Karpas-422 (cell line): ENCODE results near the gene ENPP3. TPM values are rescaled to one million over a fixed set of nuclear protein-coding genes. Genes with fewer than 3 reads are reported as not detected.

Source experiments
- DNase-seq: peaks from one replicate; pipeline ENCODE4 v3.0.0-alpha.2; 2015
- H2AFZ ChIP-seq: fragments of 200-600 bp; sonication (generic); 2 replicates; pipeline ENCODE4 v1.6.1; 2014; ENCODE audit warnings: antibody characterized with exemption, low read length, mixed read lengths
- H3K27ac ChIP-seq: fragments of 200-600 bp; sonication (generic); 2 replicates; pipeline ENCODE4 v1.5.1; 2014; ENCODE audit warnings: mild to moderate bottlenecking, low read length, moderate library complexity
- H3K27me3 ChIP-seq: fragments of 200-600 bp; sonication (generic); 2 replicates; pipeline ENCODE4 v1.6.1; 2014; ENCODE audit warnings: low read length, mixed read lengths
- H3K36me3 ChIP-seq: fragments of 200-600 bp; sonication (generic); 2 replicates; pipeline ENCODE4 v1.6.1; 2014; ENCODE audit warnings: low read length, mixed read lengths; ENCODE audit not compliant: insufficient read depth
- H3K4me1 ChIP-seq: fragments of 200-600 bp; sonication (generic); 2 replicates; pipeline ENCODE4 v1.6.1; 2014; ENCODE audit warnings: mild to moderate bottlenecking, low read length, mixed read lengths
- H3K4me2 ChIP-seq: fragments of 200-600 bp; sonication (generic); 2 replicates; pipeline ENCODE4 v1.6.1; 2014; ENCODE audit warnings: low read length, low read depth, mild to moderate bottlenecking; ENCODE audit not compliant: poor library complexity, severe bottlenecking
- H3K4me3 ChIP-seq: fragments of 200-600 bp; sonication (generic); 2 replicates; pipeline ENCODE4 v1.5.1; 2014; ENCODE audit warnings: mild to moderate bottlenecking, antibody characterized with exemption, low read length, mixed read lengths
- H3K79me2 ChIP-seq: fragments of 200-600 bp; sonication (generic); 2 replicates; pipeline ENCODE4 v1.6.1; 2014; ENCODE audit warnings: mild to moderate bottlenecking, low read length, mixed read lengths
- H3K9ac ChIP-seq: fragments of 200-600 bp; sonication (generic); 2 replicates; pipeline ENCODE4 v1.6.0; 2014; ENCODE audit warnings: low read length
- H3K9me2 ChIP-seq: fragments of 200-600 bp; sonication (generic), shearing (Covaris generic); replicated peaks from 2 replicates; pipeline ENCODE4 v1.6.0; 2014; ENCODE audit warnings: mild to moderate bottlenecking, low read length, moderate library complexity; ENCODE audit not compliant: insufficient read depth
- H3K9me3 ChIP-seq: fragments of 300-700, 200-600 bp; sonication (generic); 2 replicates; pipeline ENCODE4 v1.6.1; 2014; ENCODE audit warnings: low read length, mixed read lengths
- H4K20me1 ChIP-seq: fragments of 200-600 bp; sonication (generic); 2 replicates; pipeline ENCODE4 v1.6.1; 2014; ENCODE audit warnings: mild to moderate bottlenecking, antibody characterized with exemption, low read length, low read depth; ENCODE audit not compliant: insufficient read depth
- total RNA-seq: library from RNA; depleted of rRNA; stranded (reverse); fragments of >200 nt; shearing (Covaris generic); gene quantifications from 2 replicates; pipeline ENCODE4 v1.2.3, GENCODE V29; 2014; ENCODE audit warnings: low replicate concordance

The ENPP3 gene
- total RNA-seq, 1 experiment from 2014 or later, result not detected

DNA sequence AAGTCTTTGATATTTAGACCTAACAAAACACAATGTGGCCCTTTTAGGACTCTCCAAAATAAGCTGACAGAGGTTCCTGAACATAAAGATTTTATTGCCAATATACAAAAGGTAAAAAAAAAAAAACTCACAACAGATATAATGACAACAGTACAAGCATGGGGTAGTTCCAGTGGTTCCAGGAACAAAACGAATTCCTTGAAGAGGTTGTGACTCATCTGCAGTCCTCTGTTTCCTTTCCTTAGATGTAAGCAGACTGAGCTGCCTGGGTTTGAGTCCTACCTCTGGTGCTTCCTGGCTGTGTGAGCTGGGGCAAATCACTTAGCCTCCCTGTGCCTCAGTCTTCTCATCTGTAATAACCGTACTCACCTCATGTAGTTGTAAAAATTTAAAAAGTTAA is 87.0 kb downstream of the ENPP3 start:
- no peak overlapping the region for H2AFZ ChIP-seq
- H3K4me1 ChIP-seq, result no peaks in the 10 kb centered on the region
- no peak for DNase-seq
- no peaks in the 10 kb centered on the region for H3K36me3 ChIP-seq
- H4K20me1 ChIP-seq, result no peaks in the 10 kb centered on the region
- no peaks in the 10 kb centered on the region for H3K9me3 ChIP-seq
- no peaks in the 10 kb centered on the region for H3K9me2 ChIP-seq
- H3K4me2 ChIP-seq, result no peak overlapping the region
- H3K27me3 ChIP-seq, result no peaks in the 10 kb centered on the region
- H3K9ac ChIP-seq, result no peak overlapping the region
- no peaks in the 10 kb centered on the region for H3K79me2 ChIP-seq
- H3K27ac ChIP-seq, result no peak overlapping the region
- no peak overlapping the region for H3K4me3 ChIP-seq

DNA sequence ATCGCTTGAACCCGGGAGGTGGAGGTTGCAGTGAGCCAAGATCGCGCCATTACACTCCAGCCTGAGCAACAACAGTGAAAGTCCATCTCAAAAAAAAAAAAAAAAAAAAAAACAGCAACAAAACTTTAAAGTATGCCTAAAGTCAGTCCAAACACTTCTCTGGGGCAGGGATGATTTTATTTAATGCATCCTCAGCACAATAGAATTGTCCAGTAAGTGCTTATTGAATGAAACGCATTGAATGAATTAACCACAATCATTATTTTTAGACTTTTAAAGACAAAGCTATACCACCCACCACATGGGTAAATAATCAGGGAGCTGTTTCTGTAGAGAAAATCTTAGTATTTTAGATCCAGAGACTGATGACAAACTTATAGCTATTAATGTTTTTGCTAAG is 90.4 kb downstream of the ENPP3 start:
- Histone ChIP-seq H3K27ac (no peak overlapping the region), H3K4me2 (no peak overlapping the region), H3K9me2 (no peaks in the 10 kb centered on the region), H3K36me3 (no peaks in the 10 kb centered on the region), H2AFZ (no peak overlapping the region), H3K27me3 (no peaks in the 10 kb centered on the region), H3K4me1 (no peaks in the 10 kb centered on the region), H3K4me3 (no peak overlapping the region), H3K9me3 (no peaks in the 10 kb centered on the region), H3K9ac (no peak overlapping the region), H3K79me2 (no peaks in the 10 kb centered on the region), H4K20me1 (no peaks in the 10 kb centered on the region)
- DNase-seq, result no peak

DNA sequence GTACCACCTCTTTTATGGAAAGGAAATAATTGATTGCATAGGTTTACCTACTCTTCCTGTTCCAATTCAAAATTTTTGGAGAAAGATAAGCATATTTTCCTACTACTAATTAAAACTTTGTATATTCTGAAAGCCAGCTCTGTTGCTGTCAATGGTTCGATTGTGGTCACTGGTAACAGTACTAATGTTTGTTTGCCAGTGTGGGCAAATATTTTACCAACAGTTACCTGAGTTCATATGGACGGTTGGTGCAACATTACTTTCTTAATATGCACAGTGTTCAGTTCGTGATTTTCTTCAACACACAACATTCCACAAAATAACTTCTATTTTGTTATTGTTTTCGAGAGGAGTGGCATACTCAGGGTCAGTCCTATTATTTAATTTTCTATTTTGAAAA is 90.8 kb downstream of the ENPP3 start:
- H3K4me2 ChIP-seq, result no peak overlapping the region
- H3K9me2 ChIP-seq, result no peaks in the 10 kb centered on the region
- H3K27ac ChIP-seq, result no peak overlapping the region
- no peaks in the 10 kb centered on the region for H3K27me3 ChIP-seq
- no peaks in the 10 kb centered on the region for H3K79me2 ChIP-seq
- no peak overlapping the region for H3K4me3 ChIP-seq
- no peaks in the 10 kb centered on the region for H3K9me3 ChIP-seq
- H4K20me1 ChIP-seq, result no peaks in the 10 kb centered on the region
- no peak overlapping the region for H2AFZ ChIP-seq
- no peak overlapping the region for H3K9ac ChIP-seq
- DNase-seq, result no peak
- no peaks in the 10 kb centered on the region for H3K4me1 ChIP-seq
- H3K36me3 ChIP-seq, result no peaks in the 10 kb centered on the region

DNA sequence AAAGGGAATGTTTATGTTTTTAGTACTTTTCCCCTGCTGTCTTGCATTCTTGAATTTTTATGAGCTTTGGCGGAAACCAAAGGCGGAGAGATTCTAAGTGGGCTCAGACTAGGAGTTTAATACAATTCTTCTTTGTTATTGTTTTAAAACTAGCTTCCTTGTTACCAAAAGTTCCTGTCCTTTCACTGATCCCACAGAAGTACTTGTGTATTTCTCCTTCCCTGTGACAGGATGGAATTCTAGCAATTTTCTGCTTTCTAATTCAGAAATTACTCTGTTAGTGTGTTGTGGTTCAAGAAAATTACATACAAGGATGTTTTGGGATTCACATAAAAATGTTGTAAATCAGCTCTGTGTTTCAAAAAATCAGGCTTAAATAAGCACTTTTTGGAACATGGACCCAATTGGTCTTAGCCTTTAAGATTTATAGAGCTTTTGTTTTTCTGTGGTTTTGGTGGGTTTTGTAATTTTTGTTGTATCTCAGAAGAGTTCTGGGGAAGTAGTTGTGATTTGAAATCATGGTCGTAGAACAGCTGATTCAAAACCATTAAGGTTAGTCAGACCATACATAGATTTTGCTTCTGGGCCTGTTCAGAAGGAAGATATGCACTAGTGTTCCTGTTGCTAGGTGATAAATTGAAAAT is 91.3 kb downstream of the ENPP3 start:
- Histone ChIP-seq H3K27ac (no peak overlapping the region), H3K4me3 (no peak overlapping the region), H2AFZ (no peak overlapping the region), H3K9ac (no peak overlapping the region), H3K27me3 (no peaks in the 10 kb centered on the region), H3K4me2 (no peak overlapping the region), H4K20me1 (no peaks in the 10 kb centered on the region), H3K4me1 (no peaks in the 10 kb centered on the region), H3K36me3 (no peaks in the 10 kb centered on the region), H3K79me2 (no peaks in the 10 kb centered on the region), H3K9me3 (no peaks in the 10 kb centered on the region), H3K9me2 (no peaks in the 10 kb centered on the region)
- no peak for DNase-seq

DNA sequence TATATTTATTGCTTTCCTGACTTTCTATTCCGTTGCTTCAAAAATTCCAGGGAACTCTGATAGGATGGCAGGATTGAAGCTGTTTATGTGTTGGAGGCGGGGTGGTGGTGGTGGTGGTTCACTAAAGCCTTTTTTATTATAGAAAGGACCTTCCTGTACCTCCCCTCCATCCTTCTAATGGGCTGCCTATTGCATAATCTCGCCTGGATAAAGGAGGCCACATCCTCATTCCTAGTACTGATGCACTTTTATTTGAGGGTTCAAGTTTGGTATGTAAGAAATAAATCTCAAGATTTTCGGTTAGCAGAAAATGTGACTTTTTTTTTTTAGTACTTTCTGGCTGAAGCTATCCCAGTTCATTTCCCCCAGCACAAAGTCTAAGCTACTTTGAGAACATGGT is 92.4 kb downstream of the ENPP3 start:
- no peak overlapping the region for H3K9ac ChIP-seq
- no peak overlapping the region for H3K4me3 ChIP-seq
- H3K79me2 ChIP-seq, result no peaks in the 10 kb centered on the region
- no peak overlapping the region for H3K27ac ChIP-seq
- H4K20me1 ChIP-seq, result no peaks in the 10 kb centered on the region
- no peaks in the 10 kb centered on the region for H3K9me2 ChIP-seq
- H3K9me3 ChIP-seq, result no peaks in the 10 kb centered on the region
- no peak for DNase-seq
- H2AFZ ChIP-seq, result no peak overlapping the region
- H3K4me1 ChIP-seq, result no peaks in the 10 kb centered on the region
- no peaks in the 10 kb centered on the region for H3K27me3 ChIP-seq
- no peaks in the 10 kb centered on the region for H3K36me3 ChIP-seq
- H3K4me2 ChIP-seq, result no peak overlapping the region

DNA sequence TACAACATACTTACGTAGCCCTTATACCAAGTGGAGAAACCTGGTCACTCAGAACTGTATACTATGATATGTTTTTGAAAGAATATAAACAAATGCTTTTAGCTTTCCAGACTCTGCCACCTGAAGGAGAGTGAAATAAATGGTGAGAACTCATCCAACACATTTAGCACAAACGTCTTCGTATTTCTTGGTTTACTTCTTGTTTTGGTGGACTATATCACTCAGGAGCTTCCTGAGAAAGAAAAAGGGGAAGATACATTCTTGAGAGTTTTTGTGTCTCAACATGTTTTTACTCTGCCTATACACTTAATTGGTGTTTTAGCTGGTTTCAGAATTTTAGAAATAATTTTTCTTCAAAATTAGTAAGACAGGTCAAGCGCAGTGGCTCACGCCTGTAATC is 93.2 kb downstream of the ENPP3 start:
- no peak overlapping the region for H3K4me2 ChIP-seq
- H4K20me1 ChIP-seq, result no peaks in the 10 kb centered on the region
- H3K4me3 ChIP-seq, result no peak overlapping the region
- H3K36me3 ChIP-seq, result no peaks in the 10 kb centered on the region
- H2AFZ ChIP-seq, result no peak overlapping the region
- no peaks in the 10 kb centered on the region for H3K9me2 ChIP-seq
- H3K27ac ChIP-seq, result no peak overlapping the region
- H3K9ac ChIP-seq, result no peak overlapping the region
- H3K4me1 ChIP-seq, result no peaks in the 10 kb centered on the region
- H3K27me3 ChIP-seq, result no peaks in the 10 kb centered on the region
- no peaks in the 10 kb centered on the region for H3K9me3 ChIP-seq
- no peaks in the 10 kb centered on the region for H3K79me2 ChIP-seq
- no peak for DNase-seq

DNA sequence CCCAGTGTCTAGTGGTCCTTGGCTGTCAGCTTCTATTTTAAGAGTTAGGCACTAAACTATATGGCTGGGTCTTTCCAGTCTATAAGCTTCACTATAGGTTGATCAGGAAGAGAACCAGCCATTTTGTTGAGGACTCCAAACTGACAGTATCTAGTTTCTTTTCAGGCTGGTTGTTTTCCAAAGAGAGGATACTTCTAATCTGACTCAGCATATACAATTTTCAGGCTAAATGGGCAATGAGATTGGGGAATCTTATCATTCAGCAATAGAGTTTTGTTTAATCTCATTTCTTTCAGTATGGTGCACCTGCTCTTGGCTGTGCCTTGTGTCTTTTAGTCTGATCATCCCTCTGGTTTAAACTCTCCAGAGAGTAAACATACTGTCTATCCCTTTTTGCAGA is 94.1 kb downstream of the ENPP3 start:
- Histone ChIP-seq H3K27me3 (no peaks in the 10 kb centered on the region), H2AFZ (no peak overlapping the region), H4K20me1 (no peaks in the 10 kb centered on the region), H3K36me3 (no peaks in the 10 kb centered on the region), H3K4me1 (no peaks in the 10 kb centered on the region), H3K4me2 (no peak overlapping the region), H3K27ac (no peak overlapping the region), H3K79me2 (no peaks in the 10 kb centered on the region), H3K4me3 (no peak overlapping the region), H3K9me2 (no peaks in the 10 kb centered on the region), H3K9ac (no peak overlapping the region), H3K9me3 (no peaks in the 10 kb centered on the region)
- DNase-seq, result no peak

DNA sequence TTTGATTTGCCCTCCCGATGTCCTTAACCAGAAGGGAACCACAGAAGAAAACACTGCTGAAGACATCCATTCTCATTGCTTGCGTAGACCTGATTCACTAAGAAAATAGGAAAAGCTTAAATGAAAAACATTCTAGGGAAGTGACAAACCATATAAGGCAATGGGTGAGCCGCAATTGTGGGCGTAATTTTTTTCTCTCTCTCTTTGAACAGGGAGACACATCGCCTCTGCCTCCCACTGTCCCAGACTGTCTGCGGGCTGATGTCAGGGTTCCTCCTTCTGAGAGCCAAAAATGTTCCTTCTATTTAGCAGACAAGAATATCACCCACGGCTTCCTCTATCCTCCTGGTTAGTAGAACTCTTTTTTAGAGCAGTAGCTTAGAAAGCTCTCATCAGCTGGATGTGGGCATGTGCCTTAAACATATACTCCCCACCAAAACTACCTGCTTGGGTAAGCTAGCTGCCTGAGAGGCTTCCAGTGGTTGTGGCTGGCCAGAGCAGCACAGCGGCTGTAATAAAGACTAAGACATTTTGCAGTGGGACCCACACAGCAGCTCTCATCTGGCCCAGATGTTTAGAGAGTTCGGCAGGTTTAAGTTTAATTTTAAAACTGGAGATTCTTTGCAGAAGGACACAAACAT is 96.4 kb downstream of the ENPP3 start:
- H3K9me3 ChIP-seq, result no peaks in the 10 kb centered on the region
- no peak overlapping the region for H3K9ac ChIP-seq
- H2AFZ ChIP-seq, result no peak overlapping the region
- no peaks in the 10 kb centered on the region for H3K4me1 ChIP-seq
- no peaks in the 10 kb centered on the region for H3K36me3 ChIP-seq
- no peaks in the 10 kb centered on the region for H3K79me2 ChIP-seq
- no peak for DNase-seq
- H3K27me3 ChIP-seq, result no peaks in the 10 kb centered on the region
- no peak overlapping the region for H3K4me3 ChIP-seq
- no peak overlapping the region for H3K27ac ChIP-seq
- no peaks in the 10 kb centered on the region for H3K9me2 ChIP-seq
- H4K20me1 ChIP-seq, result no peaks in the 10 kb centered on the region
- no peak overlapping the region for H3K4me2 ChIP-seq
